ENCODE data around the gene NPC1.

DNA sequence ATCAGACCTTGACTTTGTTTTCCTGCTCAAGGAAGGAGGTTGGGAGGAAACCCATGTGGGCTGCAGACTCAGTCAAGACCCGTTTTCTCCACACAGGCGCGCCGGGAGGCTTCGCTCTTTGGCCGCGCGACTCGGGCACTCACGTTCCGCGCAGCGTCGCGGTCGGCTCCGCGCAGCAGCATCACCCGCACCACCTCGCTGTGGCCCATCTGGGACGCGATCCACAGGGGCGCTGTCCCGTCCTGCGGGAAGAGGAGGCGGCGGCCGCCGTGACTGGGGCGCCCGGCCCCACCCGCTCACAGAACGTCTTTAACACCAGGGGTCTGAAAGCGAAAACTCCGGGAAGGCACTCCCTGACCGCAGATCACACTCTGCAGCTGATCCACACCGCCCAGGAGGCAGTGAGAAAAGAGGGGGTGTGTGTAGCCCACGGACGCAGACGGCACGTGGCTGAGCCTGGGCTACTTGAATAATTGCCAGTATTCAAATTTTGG is 33.1 kb upstream of the NPC1 start:
- TF ChIP-seq POLR2A (IDR thresholded peaks at IDR 0.05) = no peak
- TF ChIP-seq, protein P1, sequence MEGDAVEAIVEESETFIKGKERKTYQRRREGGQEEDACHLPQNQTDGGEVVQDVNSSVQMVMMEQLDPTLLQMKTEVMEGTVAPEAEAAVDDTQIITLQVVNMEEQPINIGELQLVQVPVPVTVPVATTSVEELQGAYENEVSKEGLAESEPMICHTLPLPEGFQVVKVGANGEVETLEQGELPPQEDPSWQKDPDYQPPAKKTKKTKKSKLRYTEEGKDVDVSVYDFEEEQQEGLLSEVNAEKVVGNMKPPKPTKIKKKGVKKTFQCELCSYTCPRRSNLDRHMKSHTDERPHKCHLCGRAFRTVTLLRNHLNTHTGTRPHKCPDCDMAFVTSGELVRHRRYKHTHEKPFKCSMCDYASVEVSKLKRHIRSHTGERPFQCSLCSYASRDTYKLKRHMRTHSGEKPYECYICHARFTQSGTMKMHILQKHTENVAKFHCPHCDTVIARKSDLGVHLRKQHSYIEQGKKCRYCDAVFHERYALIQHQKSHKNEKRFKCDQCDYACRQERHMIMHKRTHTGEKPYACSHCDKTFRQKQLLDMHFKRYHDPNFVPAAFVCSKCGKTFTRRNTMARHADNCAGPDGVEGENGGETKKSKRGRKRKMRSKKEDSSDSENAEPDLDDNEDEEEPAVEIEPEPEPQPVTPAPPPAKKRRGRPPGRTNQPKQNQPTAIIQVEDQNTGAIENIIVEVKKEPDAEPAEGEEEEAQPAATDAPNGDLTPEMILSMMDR (IDR thresholded peaks at IDR 0.05 in 4 of 5, conservative IDR thresholded peaks at IDR 0.05 in 1 of 5) = no peak
